Measurements from ENCODE around the gene MAPK11.

DNA sequence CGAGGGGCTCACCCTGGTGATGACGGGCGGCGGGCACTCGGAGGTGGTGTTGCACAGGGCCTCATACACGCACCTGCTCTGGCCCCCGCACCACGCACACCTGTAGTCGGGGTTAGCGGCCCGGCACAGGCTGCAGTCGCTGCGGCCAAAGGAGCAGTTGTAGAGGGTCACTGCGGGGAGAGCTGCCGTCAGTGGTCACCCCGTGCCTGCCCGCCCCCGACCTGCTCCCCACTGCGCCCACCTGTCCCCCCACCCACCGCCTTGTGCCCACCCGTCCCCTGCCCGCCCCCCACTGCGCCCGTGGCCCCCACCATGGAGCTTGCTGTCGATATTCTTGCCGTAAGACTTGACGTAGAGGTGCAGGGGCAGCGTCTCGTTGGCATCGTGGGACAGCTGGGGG lies 13.6 kb upstream of the MAPK11 start:
- TF ChIP-seq, protein P1, sequence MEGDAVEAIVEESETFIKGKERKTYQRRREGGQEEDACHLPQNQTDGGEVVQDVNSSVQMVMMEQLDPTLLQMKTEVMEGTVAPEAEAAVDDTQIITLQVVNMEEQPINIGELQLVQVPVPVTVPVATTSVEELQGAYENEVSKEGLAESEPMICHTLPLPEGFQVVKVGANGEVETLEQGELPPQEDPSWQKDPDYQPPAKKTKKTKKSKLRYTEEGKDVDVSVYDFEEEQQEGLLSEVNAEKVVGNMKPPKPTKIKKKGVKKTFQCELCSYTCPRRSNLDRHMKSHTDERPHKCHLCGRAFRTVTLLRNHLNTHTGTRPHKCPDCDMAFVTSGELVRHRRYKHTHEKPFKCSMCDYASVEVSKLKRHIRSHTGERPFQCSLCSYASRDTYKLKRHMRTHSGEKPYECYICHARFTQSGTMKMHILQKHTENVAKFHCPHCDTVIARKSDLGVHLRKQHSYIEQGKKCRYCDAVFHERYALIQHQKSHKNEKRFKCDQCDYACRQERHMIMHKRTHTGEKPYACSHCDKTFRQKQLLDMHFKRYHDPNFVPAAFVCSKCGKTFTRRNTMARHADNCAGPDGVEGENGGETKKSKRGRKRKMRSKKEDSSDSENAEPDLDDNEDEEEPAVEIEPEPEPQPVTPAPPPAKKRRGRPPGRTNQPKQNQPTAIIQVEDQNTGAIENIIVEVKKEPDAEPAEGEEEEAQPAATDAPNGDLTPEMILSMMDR (conservative IDR thresholded peaks at IDR 0.05) = no peak
- TF ChIP-seq EZH2 (IDR thresholded peaks at IDR 0.05; ENCODE audit: low read depth) = no peak

All from PC-9 (cell line).